Adrenal gland (tissue), 12 donors: ENCODE data around the gene RNF166. TPM values are rescaled to one million over a fixed set of nuclear protein-coding genes. Genes with fewer than 3 reads are reported as not detected.
A peak's percentile ranks its signal among the peaks of the same experiment; 100 is the strongest.

Source experiments
- DNase-seq, 7 donors: peaks; one replicate each; pipeline ENCODE4 v3.0.0-alpha.2; 2019 to 2020
- H3K27ac ChIP-seq, 5 donors: fragments of 200-600 bp; sonication (generic) in 4 of 5; 1 replicate in 3 of 5; 2 replicates in 2 of 5; pipeline versions ENCODE4 v1.5.1 to v1.8.0; 2016 to 2020; ENCODE audit warnings: mild to moderate bottlenecking in 1 of 5
- H3K27me3 ChIP-seq: fragments of 200-600 bp; 2 replicates; pipeline ENCODE4 v1.8.0; 2021
- H3K36me3 ChIP-seq, 2 donors: fragments of 200-600 bp; replicated peaks in 1 of 2; 1 replicate in 1 of 2; 2 replicates in 1 of 2; pipeline versions ENCODE4 v1.5.1 to v1.8.0; 2018 to 2022
- H3K4me1 ChIP-seq, 2 donors: fragments of 200-600 bp; replicated peaks in 1 of 2; 1 replicate in 1 of 2; 2 replicates in 1 of 2; pipeline versions ENCODE4 v1.5.1 to v1.8.0; 2018 to 2021
- H3K4me3 ChIP-seq, 4 donors: fragments of 200-600 bp; sonication (generic) in 3 of 4; one replicate each; pipeline ENCODE4 v1.5.1; 2016 to 2018
- H3K9me3 ChIP-seq, 3 donors: fragments of 200-600 bp; sonication (generic) in 1 of 3; replicated peaks in 1 of 3; 1 replicate in 2 of 3; 2 replicates in 1 of 3; pipeline versions ENCODE4 v1.5.1 to v1.8.0; 2016 to 2021
- CTCF ChIP-seq, 6 experiments: fragments of 450-650 bp in 4 of 6; fragments of 200-600 bp in 2 of 6; sonication (generic) in 1 of 6; IDR thresholded peaks; 1 replicate in 5 of 6; 2 replicates in 1 of 6; pipeline versions ENCODE4 v1.5.1 to v1.8.0; 2016 to 2021; ENCODE audit warnings: antibody characterized with exemption in 6 of 6, mild to moderate bottlenecking in 2 of 6, moderate library complexity in 1 of 6
- POLR2A ChIP-seq, 2 donors: fragments of 450-650 bp; IDR thresholded peaks; one replicate each; pipeline ENCODE4 v1.6.1; 2017; ENCODE audit warnings: antibody characterized with exemption in 2 of 2, mild to moderate bottlenecking in 2 of 2, moderate library complexity in 1 of 2
- WGBS, 4 donors: extraction: QIAGEN DNeasy Blood & Tissue Kit in 2 of 4; methylation state at CpG; one replicate each; pipeline versions ENCODE4 v1.1.5 to v1.1.7; 2013 to 2017; 5-methylcytosine and 5-hydroxymethylcytosine counted together
- intact Hi-C, 2 donors: fragments of 100-400 bp; cut with DNase I; formaldehyde crosslinking; loops; one replicate each; pipeline versions ENCODE4 v1.14.1 to v1.15.0; 2022 to 2023
- polyA plus RNA-seq, 3 donors: library from polyadenylated mRNA; stranded (reverse); fragments of 200-250 nt in 2 of 3; fragments of 350-450 nt in 1 of 3; fragmentation: Illumina TruSeq in 1 of 3; extraction: RNeasy Lipid Tissue Mini Kit (QIAGEN cat#74804) in 1 of 3; gene quantifications; one replicate each; pipeline ENCODE4 v1.2.3, GENCODE V29; 2013 to 2014
- total RNA-seq, 9 donors: library from RNA; depleted of rRNA in 4 of 9; stranded (reverse); fragments of >200 nt in 4 of 9; fragments of 120-200 nt in 1 of 9; fragmentation: NEBNext Ultra II Directional in 1 of 9; extraction: Animal tissue kit (Norgen Biotek cat#: 25700) in 1 of 9; gene quantifications; one replicate each; pipeline versions ENCODE4 v1.1.0 to v1.2.4, GENCODE V29; 2013 to 2023
- donor health status: healthy with polysubstance abuse.
- donor health status: Bipolar disorder and iron deficiency.
- donor health status: DM: yes; HTN: yes; CAD: no.
- donor health status: DM: no; HTN: no; CAD: no.
- donor health status: DM: no; HTN: no; CAD: no.
- donor health status: DM: yes; HTN: yes; CAD: no.

RNF166 gene
- total and polyA plus RNA-seq, 12 donors, result 3.0 to 86.3 (median 28.5) TPM

- DNase-seq, result no peak
- Histone ChIP-seq H3K4me1 (peaks cover 0 to 4% of the 10 kb centered on the region in 2 donors), H3K9me3 (no peaks in the 10 kb centered on the region), H3K4me3 (no peak overlapping the region), H3K27ac (no peak overlapping the region), H3K27me3 (peaks cover 16% of the 10 kb centered on the region), H3K36me3 (no peaks in the 10 kb centered on the region)
- WGBS, 4 donors, result 62 to 81% (median 69%) methylated on average over 6 to 13 of the region's 13 CpGs
- TF ChIP-seq POLR2A (IDR thresholded peaks at IDR 0.05) (no peak), CTCF (IDR thresholded peaks at IDR 0.05) (no peak)
- intact Hi-C loops, result no loop called here
Observed at GRCh38 chr16:88677721-88678120, 28.5 kb downstream of the RNF166 start.

- Histone ChIP-seq H3K4me3 (no peak overlapping the region), H3K36me3 (no peaks in the 10 kb centered on the region), H3K4me1 (peaks cover 0 to 4% of the 10 kb centered on the region in 2 donors), H3K27me3 (peaks cover 11% of the 10 kb centered on the region), H3K27ac (no peak overlapping the region), H3K9me3 (no peaks in the 10 kb centered on the region)
- TF ChIP-seq CTCF (IDR thresholded peaks at IDR 0.05) (no peak), POLR2A (IDR thresholded peaks at IDR 0.05) (no peak)
- 74 to 86% (median 82%) methylated on average over 15 to 22 of the region's 22 CpGs for WGBS, 4 donors
- DNase-seq, result no peak
- intact Hi-C loops, result no loop called here
Observed at GRCh38 chr16:88676502-88677242, 29.5 kb downstream of the RNF166 start.

- Histone ChIP-seq H3K27me3 (peaks cover 11% of the 10 kb centered on the region), H3K4me1 (no peaks in the 10 kb centered on the region), H3K27ac (no peak overlapping the region), H3K36me3 (no peaks in the 10 kb centered on the region), H3K9me3 (no peaks in the 10 kb centered on the region), H3K4me3 (no peak overlapping the region)
- TF ChIP-seq CTCF (IDR thresholded peaks at IDR 0.05) (no peak), POLR2A (IDR thresholded peaks at IDR 0.05) (no peak)
- intact Hi-C loops, result no loop called here
- WGBS, 4 donors, result 86 to 94% (median 92%) methylated on average over 17 to 19 of the region's 19 CpGs
- no peak for DNase-seq
Observed at GRCh38 chr16:88673716-88674379, 32.4 kb downstream of the RNF166 start.

GRCh38 chr16:88672776-88673175 lies 33.4 kb downstream of the RNF166 start:
- WGBS, 4 donors, result 60 to 81% (median 77%) methylated on average over 7 to 11 of the region's 11 CpGs
- H3K4me3 ChIP-seq, result no peak overlapping the region
- no peaks in the 10 kb centered on the region for H3K4me1 ChIP-seq
- intact Hi-C loops, result no loop called here
- no peak overlapping the region for H3K27ac ChIP-seq
- peak in 1 of 6 experiments; percentile 5 for TF ChIP-seq CTCF (IDR thresholded peaks at IDR 0.05)
- TF ChIP-seq POLR2A (IDR thresholded peaks at IDR 0.05), result no peak
- no peaks in the 10 kb centered on the region for H3K9me3 ChIP-seq
- H3K36me3 ChIP-seq, result no peaks in the 10 kb centered on the region
- H3K27me3 ChIP-seq, result peaks cover 5% of the 10 kb centered on the region
- no peak for DNase-seq
